ENCODE data around the gene TRABD2A. TPM values are rescaled to one million over a fixed set of nuclear protein-coding genes. Genes with fewer than 3 reads are reported as not detected.
"Not testable (repeated sequence)": the region's sequence is repeated elsewhere in the genome, so short reads cannot be mapped to it uniquely, and the experiment has no call there.

The TRABD2A gene
- total RNA-seq, 2 donors from 2014 or later: 10.3 TPM; not detected in 1

DNA sequence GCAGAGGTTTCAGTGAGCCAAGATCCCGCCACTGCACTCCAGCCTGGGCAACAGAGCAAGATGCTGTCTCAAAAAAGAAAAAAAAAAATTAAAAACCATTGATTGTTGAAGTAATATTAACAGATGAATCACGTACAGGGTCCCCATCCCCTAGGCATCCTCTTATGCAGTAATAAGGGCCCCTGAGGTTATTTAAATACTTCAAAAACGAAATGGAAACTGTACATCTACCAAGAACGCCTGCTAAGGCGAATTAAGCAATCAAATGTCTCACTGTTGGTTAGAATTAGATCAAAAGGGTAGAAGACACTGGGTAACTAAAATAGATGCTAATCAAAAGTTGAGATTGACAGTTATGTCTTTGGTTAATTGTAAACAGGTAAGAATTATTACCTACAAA is 7.5 kb downstream of the TRABD2A start:
- no peak for DNase-seq (ENCODE audit: low spot score)
- no peak overlapping the region for H3K4me3 ChIP-seq
- intact Hi-C loops (cut with DNase I): no loop called here
- H3K36me3 ChIP-seq: no peaks in the 10 kb centered on the region
- TF ChIP-seq, protein P1, sequence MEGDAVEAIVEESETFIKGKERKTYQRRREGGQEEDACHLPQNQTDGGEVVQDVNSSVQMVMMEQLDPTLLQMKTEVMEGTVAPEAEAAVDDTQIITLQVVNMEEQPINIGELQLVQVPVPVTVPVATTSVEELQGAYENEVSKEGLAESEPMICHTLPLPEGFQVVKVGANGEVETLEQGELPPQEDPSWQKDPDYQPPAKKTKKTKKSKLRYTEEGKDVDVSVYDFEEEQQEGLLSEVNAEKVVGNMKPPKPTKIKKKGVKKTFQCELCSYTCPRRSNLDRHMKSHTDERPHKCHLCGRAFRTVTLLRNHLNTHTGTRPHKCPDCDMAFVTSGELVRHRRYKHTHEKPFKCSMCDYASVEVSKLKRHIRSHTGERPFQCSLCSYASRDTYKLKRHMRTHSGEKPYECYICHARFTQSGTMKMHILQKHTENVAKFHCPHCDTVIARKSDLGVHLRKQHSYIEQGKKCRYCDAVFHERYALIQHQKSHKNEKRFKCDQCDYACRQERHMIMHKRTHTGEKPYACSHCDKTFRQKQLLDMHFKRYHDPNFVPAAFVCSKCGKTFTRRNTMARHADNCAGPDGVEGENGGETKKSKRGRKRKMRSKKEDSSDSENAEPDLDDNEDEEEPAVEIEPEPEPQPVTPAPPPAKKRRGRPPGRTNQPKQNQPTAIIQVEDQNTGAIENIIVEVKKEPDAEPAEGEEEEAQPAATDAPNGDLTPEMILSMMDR (IDR thresholded peaks at IDR 0.05): no peak
- TF ChIP-seq POLR2AphosphoS5 (IDR thresholded peaks at IDR 0.05) (no peak), POLR2A (IDR thresholded peaks at IDR 0.05) (no peak)
- H3K27me3 ChIP-seq (replicated peaks; ENCODE audit: insufficient read depth): no peaks in the 10 kb centered on the region
- no peaks in the 10 kb centered on the region for H3K4me1 ChIP-seq (replicated peaks)
- H3K9me3 ChIP-seq: no peaks in the 10 kb centered on the region
- no peak overlapping the region for H3K27ac ChIP-seq
- 93% methylated on average over 5 of the region's 5 CpGs for WGBS

DNA sequence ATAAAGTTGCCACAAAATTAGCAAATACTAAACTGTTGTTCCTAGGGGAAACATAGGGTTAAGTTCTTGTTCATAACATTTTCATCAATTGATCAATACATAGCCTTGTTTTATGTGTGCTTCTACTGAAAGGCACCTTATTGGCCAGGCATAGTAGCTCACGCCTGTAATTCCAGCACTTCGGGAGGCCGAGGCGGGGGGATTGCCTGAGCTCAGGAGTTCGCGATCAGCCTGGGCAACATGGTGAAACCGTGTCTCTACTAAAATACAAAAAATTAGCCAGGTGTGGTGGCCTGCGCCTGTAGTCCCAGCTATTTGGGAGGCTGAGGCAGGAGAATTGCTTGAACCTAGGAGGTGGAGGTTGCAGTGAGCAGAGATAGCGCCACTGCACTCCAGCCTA is 8.2 kb downstream of the TRABD2A start:
- intact Hi-C loops (cut with DNase I); DNase-seq (ENCODE audit: low spot score): not testable (repeated sequence)
- WGBS: 91% methylated on average over 9 of the region's 9 CpGs

DNA sequence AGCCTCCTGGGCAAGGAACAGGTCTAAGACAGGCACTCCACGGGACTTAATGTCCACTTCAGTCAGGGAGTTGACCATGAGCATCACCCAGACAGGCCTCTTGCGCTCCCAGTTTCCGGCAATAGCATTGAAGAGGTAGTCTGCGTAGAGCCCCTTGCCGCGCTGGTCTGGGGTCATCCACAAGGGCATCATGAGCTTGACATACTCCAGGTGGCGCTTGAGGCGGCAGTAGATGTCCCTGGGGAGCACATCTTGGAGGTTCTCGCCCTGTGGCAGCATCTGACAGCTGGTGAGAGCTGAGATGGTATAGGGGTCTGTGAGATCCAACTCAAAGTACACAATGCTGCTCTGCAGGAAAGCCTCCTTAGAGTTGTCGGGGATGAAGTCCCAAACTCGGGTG is 10.6 kb downstream of the TRABD2A start:
- no peaks in the 10 kb centered on the region for H3K27me3 ChIP-seq (replicated peaks; ENCODE audit: insufficient read depth)
- H3K4me3 ChIP-seq: no peak overlapping the region
- 94% methylated on average over 11 of the region's 11 CpGs for WGBS
- TF ChIP-seq, protein P1 (IDR thresholded peaks at IDR 0.05): no peak
- TF ChIP-seq POLR2A (IDR thresholded peaks at IDR 0.05): no peak
- TF ChIP-seq POLR2AphosphoS5 (IDR thresholded peaks at IDR 0.05): no peak
- H3K4me1 ChIP-seq (replicated peaks): no peaks in the 10 kb centered on the region
- H3K9me3 ChIP-seq: no peaks in the 10 kb centered on the region
- no peaks in the 10 kb centered on the region for H3K36me3 ChIP-seq
- no peak overlapping the region for H3K27ac ChIP-seq
- intact Hi-C loops (cut with DNase I): no loop called here
- DNase-seq (ENCODE audit: low spot score): no peak

More for the DNA sequence above, 8.2 kb downstream of the TRABD2A start:
- H3K9me3 ChIP-seq; H3K36me3 ChIP-seq; H3K27me3 ChIP-seq (replicated peaks; ENCODE audit: insufficient read depth); H3K4me1 ChIP-seq (replicated peaks); H3K4me3 ChIP-seq; H3K27ac ChIP-seq: not testable (repeated sequence)

DNA sequence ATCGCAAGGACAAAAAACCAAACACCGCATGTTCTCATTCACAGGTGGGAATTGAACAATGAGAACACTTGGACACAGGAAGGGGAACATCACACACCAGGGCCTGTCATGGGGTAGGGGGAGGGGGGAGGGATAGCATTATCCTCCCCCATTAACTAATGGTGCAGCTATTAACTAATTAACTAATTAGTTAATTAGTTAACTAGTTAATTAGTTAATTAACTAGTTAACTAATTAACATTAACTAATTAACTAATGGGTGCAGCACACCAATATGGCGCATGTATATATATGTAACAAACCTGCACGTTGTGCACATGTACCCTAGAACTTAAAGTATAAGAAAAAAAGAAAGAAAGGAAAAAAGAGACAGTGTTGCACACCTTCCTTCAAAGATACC is 12.6 kb downstream of the TRABD2A start:
- intact Hi-C loops (cut with DNase I): not testable (repeated sequence)

DNA sequence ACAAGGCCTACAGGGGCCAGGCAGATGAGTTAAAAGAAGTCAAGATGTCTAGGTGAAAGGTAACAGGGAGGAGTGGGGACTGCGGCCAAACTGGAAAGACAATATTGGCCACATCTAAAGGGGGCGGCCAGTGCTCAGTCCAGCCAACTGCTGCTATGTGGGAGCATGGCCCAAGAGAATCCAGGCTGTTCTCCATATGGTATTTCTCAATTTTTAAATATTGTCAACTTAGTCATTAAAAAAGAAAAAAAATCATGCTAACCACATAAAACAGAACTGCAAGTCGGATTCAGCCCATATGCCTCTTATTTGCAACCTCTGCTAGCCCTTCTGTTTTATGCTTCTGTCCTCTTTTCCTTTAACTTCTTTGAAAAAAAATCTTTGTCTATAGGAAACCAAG is 14.8 kb downstream of the TRABD2A start:
- Histone ChIP-seq H3K36me3 (no peaks in the 10 kb centered on the region), H3K9me3 (no peaks in the 10 kb centered on the region), H3K27ac (no peak overlapping the region), H3K4me3 (no peak overlapping the region), H3K27me3 (replicated peaks; ENCODE audit: insufficient read depth) (no peaks in the 10 kb centered on the region), H3K4me1 (replicated peaks) (no peaks in the 10 kb centered on the region)
- 65% methylated on average over 3 of the region's 3 CpGs for WGBS
- TF ChIP-seq POLR2AphosphoS5 (IDR thresholded peaks at IDR 0.05) (no peak), POLR2A (IDR thresholded peaks at IDR 0.05) (no peak)
- TF ChIP-seq, protein P1 (IDR thresholded peaks at IDR 0.05): no peak
- no peak for DNase-seq (ENCODE audit: low spot score)
- intact Hi-C loops (cut with DNase I): no loop called here

More for the DNA sequence above, 12.6 kb downstream of the TRABD2A start:
- not testable (repeated sequence) for H3K36me3 ChIP-seq; H3K4me3 ChIP-seq; H3K9me3 ChIP-seq; H3K27ac ChIP-seq; DNase-seq (ENCODE audit: low spot score); H3K4me1 ChIP-seq (replicated peaks); H3K27me3 ChIP-seq (replicated peaks; ENCODE audit: insufficient read depth)
- 92% methylated on average over 4 of the region's 4 CpGs for WGBS

DNA sequence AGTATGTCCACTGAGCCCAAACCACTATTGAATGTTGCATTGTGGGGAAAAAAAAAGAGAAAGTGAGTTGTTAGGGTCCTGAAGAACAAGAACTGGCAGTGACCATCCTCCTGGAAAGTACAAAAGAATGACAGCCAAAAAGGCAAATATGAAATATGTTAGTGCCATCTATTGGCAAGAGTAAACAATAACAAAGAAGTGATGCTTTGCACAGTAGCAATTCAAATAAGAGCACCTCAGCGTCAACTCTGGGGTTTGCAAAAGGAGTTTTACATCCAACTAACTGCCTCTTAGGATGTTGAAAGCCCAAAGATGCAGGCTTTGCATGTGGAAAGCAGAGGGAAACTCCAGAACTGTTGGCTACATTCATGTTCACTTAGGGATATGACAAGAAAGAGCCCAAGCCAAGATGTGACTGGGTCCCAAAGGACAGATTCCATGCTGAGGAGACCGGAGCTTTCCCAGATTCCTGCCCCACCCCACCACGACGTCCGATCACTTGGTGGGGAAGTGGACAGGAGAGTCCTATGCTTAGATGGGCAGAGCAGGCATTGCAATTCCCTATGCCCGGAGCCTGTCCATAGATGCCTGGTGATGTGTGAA is 15.6 kb downstream of the TRABD2A start:
- TF ChIP-seq, protein P1 (IDR thresholded peaks at IDR 0.05): peak in 1 of 4 experiments; percentile 17
- TF ChIP-seq POLR2A (IDR thresholded peaks at IDR 0.05): no peak

More for the DNA sequence above, 15.6 kb downstream of the TRABD2A start:
- WGBS: 62% methylated on average over 6 of the region's 6 CpGs
- intact Hi-C loops (cut with DNase I): no loop called here
- no peak for DNase-seq (ENCODE audit: low spot score)
- no peaks in the 10 kb centered on the region for H3K4me1 ChIP-seq (replicated peaks)
- H3K9me3 ChIP-seq: no peaks in the 10 kb centered on the region
- no peak overlapping the region for H3K4me3 ChIP-seq
- no peaks in the 10 kb centered on the region for H3K27me3 ChIP-seq (replicated peaks; ENCODE audit: insufficient read depth)
- H3K36me3 ChIP-seq: no peaks in the 10 kb centered on the region
- no peak overlapping the region for H3K27ac ChIP-seq

Data from prostate gland (tissue), 2 donors.